ENCODE measurements around the gene NTM.

NTM gene

GRCh38 chr11:131955904-131956303 is 585.5 kb downstream of the NTM start:
- no peak for DNase-seq (ENCODE audit: low read depth in 2 of 2)

- DNase-seq (ENCODE audit: low read depth in 2 of 2), result no peak
Measured at GRCh38 chr11:131957201-131957600, 586.8 kb downstream of the NTM start.

GRCh38 chr11:131957875-131958274 is 587.5 kb downstream of the NTM start:
- DNase-seq (ENCODE audit: low read depth in 2 of 2), result no peak

GRCh38 chr11:131962818-131963217 is 592.4 kb downstream of the NTM start:
- DNase-seq (ENCODE audit: low read depth in 2 of 2), result no peak

GRCh38 chr11:131964698-131965483 is 594.5 kb downstream of the NTM start:
- no peak for DNase-seq (ENCODE audit: low read depth in 2 of 2)

- no peak for DNase-seq (ENCODE audit: low read depth in 2 of 2)
Measured at GRCh38 chr11:131965504-131965903, 595.1 kb downstream of the NTM start.

- no peak for DNase-seq (ENCODE audit: low read depth in 2 of 2)
Measured at GRCh38 chr11:131966667-131967066, 596.3 kb downstream of the NTM start.

- DNase-seq (ENCODE audit: low read depth in 2 of 2), result no peak
Measured at GRCh38 chr11:131969261-131969660, 598.8 kb downstream of the NTM start.

- no peak for DNase-seq (ENCODE audit: low read depth in 2 of 2)
Measured at GRCh38 chr11:131973061-131973460, 602.6 kb downstream of the NTM start.

GRCh38 chr11:131975619-131976018 is 605.2 kb downstream of the NTM start:
- no peak for DNase-seq (ENCODE audit: low read depth in 2 of 2)

GRCh38 chr11:131976021-131976420 is 605.6 kb downstream of the NTM start:
- DNase-seq (ENCODE audit: low read depth in 2 of 2), result no peak

- DNase-seq (ENCODE audit: low read depth in 2 of 2), result no peak
Measured at GRCh38 chr11:131977231-131977630, 606.8 kb downstream of the NTM start.

- no peak for DNase-seq (ENCODE audit: low read depth in 2 of 2)
Measured at GRCh38 chr11:131977854-131978253, 607.4 kb downstream of the NTM start.

GRCh38 chr11:131978351-131978750 is 607.9 kb downstream of the NTM start:
- no peak for DNase-seq (ENCODE audit: low read depth in 2 of 2)

- DNase-seq (ENCODE audit: low read depth in 2 of 2), result no peak
Measured at GRCh38 chr11:131979364-131979763, 608.9 kb downstream of the NTM start.

- DNase-seq (ENCODE audit: low read depth in 2 of 2), result no peak
Measured at GRCh38 chr11:131980199-131980598, 609.8 kb downstream of the NTM start.

- no peak for DNase-seq (ENCODE audit: low read depth in 2 of 2)
Measured at GRCh38 chr11:131980888-131981668, 610.7 kb downstream of the NTM start.

GRCh38 chr11:131982154-131982553 is 611.7 kb downstream of the NTM start:
- no peak for DNase-seq (ENCODE audit: low read depth in 2 of 2)

GRCh38 chr11:131985846-131986301 is 615.5 kb downstream of the NTM start:
- no peak for DNase-seq (ENCODE audit: low read depth in 2 of 2)

GRCh38 chr11:131987703-131988102 is 617.3 kb downstream of the NTM start:
- DNase-seq (ENCODE audit: low read depth in 2 of 2), result no peak

- no peak for DNase-seq (ENCODE audit: low read depth in 2 of 2)
Measured at GRCh38 chr11:131991606-131992005, 621.2 kb downstream of the NTM start.

- no peak for DNase-seq (ENCODE audit: low read depth in 2 of 2)
Measured at GRCh38 chr11:131993246-131993645, 622.8 kb downstream of the NTM start.

GRCh38 chr11:131998020-131998419 is 627.6 kb downstream of the NTM start:
- no peak for DNase-seq (ENCODE audit: low read depth in 2 of 2)

Data from stimulated activated CD8-positive, alpha-beta memory T cell treated with anti-CD3 and anti-CD28 coated beads, Interleukin-2, amount 100 ng/mL, for 1 hour (primary cell).